Activated CD4-positive, alpha-beta memory T cell treated with anti-CD3 and anti-CD28 coated beads for 36 hours (primary cell): ENCODE results near the gene SLC39A11. TPM values are rescaled to one million over a fixed set of nuclear protein-coding genes. Genes with fewer than 3 reads are reported as not detected.
A peak's percentile ranks its signal among the peaks of the same experiment; 100 is the strongest.
"Not testable (repeated sequence)": the region's sequence is repeated elsewhere in the genome, so short reads cannot be mapped to it uniquely, and the experiment has no call there.

Experiments used
- CTCF ChIA-PET: fragments of 350-600 bp; sonication (Branson Sonifier 250); formaldehyde crosslinking; loops from one replicate; lab custom pipeline; 2021; ENCODE audit warnings: antibody characterized with exemption, inconsistent platforms; lab: Charles Lee
- POLR2A ChIA-PET: fragments of 350-600 bp; sonication (Branson Sonifier 250); formaldehyde crosslinking; loops from one replicate; lab custom pipeline; 2021; ENCODE audit warnings: antibody characterized with exemption; lab: Charles Lee
- DNase-seq: peaks from one replicate; pipeline ENCODE4 v3.0.0-alpha.2; 2020
- H3K27ac Mint-ChIP-seq: one replicate; pipeline ENCODE4 v1.8.0; 2021; ENCODE audit warnings: mixed read lengths
- H3K27me3 Mint-ChIP-seq: one replicate; pipeline ENCODE4 v1.8.0; 2021; ENCODE audit warnings: mixed read lengths
- H3K36me3 Mint-ChIP-seq: one replicate; pipeline ENCODE4 v1.8.0; 2021; ENCODE audit warnings: mixed read lengths
- H3K4me1 Mint-ChIP-seq: one replicate; pipeline ENCODE4 v1.8.0; 2021; ENCODE audit warnings: low read depth, mixed read lengths
- H3K4me3 Mint-ChIP-seq: one replicate; pipeline ENCODE4 v1.8.0; 2021; ENCODE audit warnings: mild to moderate bottlenecking, mixed read lengths
- H3K9me3 Mint-ChIP-seq: one replicate; pipeline ENCODE4 v1.8.0; 2021; ENCODE audit warnings: mixed read lengths
- intact Hi-C: fragments of 100-400 bp; cut with micrococcal nuclease; formaldehyde crosslinking; loops from one replicate; pipeline ENCODE4 v1.15.1; 2023
- total RNA-seq, 2 experiments: library from RNA; stranded (reverse); gene quantifications; one replicate each; pipeline ENCODE4 v1.2.3, GENCODE V29; 2021

SLC39A11 gene
- total RNA-seq, 2 experiments from 2014 or later = 14.9 to 15.2 TPM

DNA sequence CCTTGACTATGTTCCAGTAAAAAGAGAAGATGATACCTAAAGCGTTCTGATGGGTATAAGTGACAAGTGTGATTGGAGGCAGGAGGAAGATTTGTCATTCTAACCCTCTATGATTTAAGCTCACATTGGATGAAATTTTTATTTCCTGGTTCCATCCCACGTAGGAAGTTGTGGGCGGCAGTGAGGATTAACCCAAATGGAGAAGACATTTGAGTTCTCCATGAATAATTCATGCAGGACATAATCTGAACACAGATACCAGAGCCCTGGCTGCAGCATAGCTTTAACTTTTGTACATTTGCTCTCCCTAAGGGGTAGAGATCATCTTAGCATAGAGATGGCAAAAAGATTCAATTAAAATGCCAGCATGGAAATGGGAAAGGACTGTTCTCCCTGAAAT lies 146.3 kb downstream of the SLC39A11 start:
- H3K9me3 Mint-ChIP-seq = no peaks in the 10 kb centered on the region
- intact Hi-C loops = no loop called here
- no peak for DNase-seq
- ChIA-PET POLR2A (no interaction called here), CTCF (no interaction called here)
- no peaks in the 10 kb centered on the region for H3K4me1 Mint-ChIP-seq
- H3K36me3 Mint-ChIP-seq = peaks cover 11% of the 10 kb centered on the region
- no peak overlapping the region for H3K4me3 Mint-ChIP-seq
- no peak overlapping the region for H3K27ac Mint-ChIP-seq
- no peaks in the 10 kb centered on the region for H3K27me3 Mint-ChIP-seq

GRCh38 chr17:72945473-72945872 lies 147.0 kb downstream of the SLC39A11 start:
- no peak for DNase-seq
- H3K4me3 Mint-ChIP-seq = no peak overlapping the region
- intact Hi-C loops = no loop called here
- H3K27me3 Mint-ChIP-seq = no peaks in the 10 kb centered on the region
- peaks cover 13% of the 10 kb centered on the region for H3K36me3 Mint-ChIP-seq
- no peak overlapping the region for H3K27ac Mint-ChIP-seq
- H3K9me3 Mint-ChIP-seq = no peaks in the 10 kb centered on the region
- H3K4me1 Mint-ChIP-seq = no peaks in the 10 kb centered on the region
- POLR2A ChIA-PET = no interaction called here
- CTCF ChIA-PET = interaction anchor here (1.3 kb wide), 1 partner anchor 41 kb away, joined by 3 read pairs; no protein-coding TSS in a partner anchor

DNA sequence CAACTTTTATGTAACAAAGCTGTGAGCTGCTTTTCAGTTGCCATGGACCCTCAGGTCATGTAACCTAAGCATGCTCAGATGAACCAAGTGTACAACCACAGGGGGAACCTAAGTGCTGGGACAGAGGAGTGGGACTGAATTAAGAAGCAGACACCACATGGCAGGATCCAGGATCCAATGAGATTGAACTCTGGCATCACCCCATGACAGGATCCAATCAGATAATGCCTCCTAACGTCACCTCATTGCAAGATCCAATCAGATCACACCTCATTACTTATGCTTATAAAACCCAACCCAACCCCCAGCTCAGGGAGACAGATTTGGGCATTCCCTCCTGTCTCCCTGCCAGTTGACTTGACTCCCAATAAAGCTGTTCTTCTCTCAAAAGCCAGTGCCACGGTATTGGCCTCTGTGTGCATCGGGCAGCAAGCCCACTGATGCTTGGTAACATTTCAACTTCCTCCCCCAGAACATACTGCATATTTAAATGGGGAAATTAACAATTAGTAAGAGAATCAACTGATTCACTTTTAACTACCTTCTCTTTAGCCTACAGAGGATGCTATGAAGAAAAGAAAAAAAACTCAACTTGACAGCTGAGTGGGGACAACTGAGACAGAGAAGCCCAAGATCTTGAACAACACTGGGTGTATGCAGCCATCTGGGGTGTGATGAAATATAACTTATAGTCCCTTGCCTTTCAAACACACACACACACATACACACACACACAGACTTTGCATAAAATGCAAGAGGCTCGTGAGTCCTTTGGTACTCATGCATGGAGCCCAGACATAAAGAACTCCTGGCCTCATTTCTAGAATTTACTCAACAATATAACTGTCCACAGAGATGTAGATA lies 148.4 kb downstream of the SLC39A11 start:
- no peak overlapping the region for H3K4me3 Mint-ChIP-seq
- no peaks in the 10 kb centered on the region for H3K9me3 Mint-ChIP-seq
- no peak overlapping the region for H3K27ac Mint-ChIP-seq
- DNase-seq = no peak
- intact Hi-C loops = no loop called here
- ChIA-PET POLR2A (no interaction called here), CTCF (interaction anchor here (0.6 to 1.3 kb wide), 2 partner anchors 42 kb away, joined by 3 read pairs; no protein-coding TSS in a partner anchor)
- H3K27me3 Mint-ChIP-seq = no peaks in the 10 kb centered on the region
- no peaks in the 10 kb centered on the region for H3K4me1 Mint-ChIP-seq
- peaks cover 13% of the 10 kb centered on the region for H3K36me3 Mint-ChIP-seq

- no peak overlapping the region for H3K4me3 Mint-ChIP-seq
- no peaks in the 10 kb centered on the region for H3K27me3 Mint-ChIP-seq
- POLR2A ChIA-PET = no interaction called here
- peaks cover 12% of the 10 kb centered on the region for H3K36me3 Mint-ChIP-seq
- H3K9me3 Mint-ChIP-seq = no peaks in the 10 kb centered on the region
- CTCF ChIA-PET = no interaction called here
- DNase-seq = no peak
- intact Hi-C loops = no loop called here
- H3K4me1 Mint-ChIP-seq = no peaks in the 10 kb centered on the region
- no peak overlapping the region for H3K27ac Mint-ChIP-seq
Measured at GRCh38 chr17:72942579-72942978, 149.9 kb downstream of the SLC39A11 start.

DNA sequence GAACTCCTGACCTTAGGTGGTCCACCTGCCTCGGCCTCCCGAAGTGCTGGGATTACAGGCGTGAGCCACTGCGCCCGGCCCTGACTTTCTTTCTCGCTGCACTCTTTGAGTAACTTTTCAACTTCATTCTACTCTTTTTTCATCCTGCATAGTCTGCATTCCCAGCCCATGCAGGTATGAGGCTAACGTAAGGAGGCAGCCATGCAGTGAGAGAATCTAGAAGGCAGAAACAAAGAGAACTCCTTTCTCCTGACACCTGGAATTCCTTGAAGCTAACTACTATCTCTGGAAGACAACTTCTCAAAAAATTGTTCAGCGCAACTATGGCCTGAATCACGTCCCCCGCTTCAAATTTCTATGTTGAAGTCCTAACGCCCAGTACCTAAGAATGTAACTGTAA lies 152.0 kb downstream of the SLC39A11 start:
- intact Hi-C loops = no loop called here
- ChIA-PET POLR2A (interaction anchor here (0.6 kb wide), 1 partner anchor 114 kb away, joined by 4 read pairs; no protein-coding TSS in a partner anchor), CTCF (no interaction called here)
- H3K27ac Mint-ChIP-seq = no peak overlapping the region
- no peak for DNase-seq
- no peaks in the 10 kb centered on the region for H3K27me3 Mint-ChIP-seq
- peaks cover 7% of the 10 kb centered on the region for H3K36me3 Mint-ChIP-seq
- H3K4me3 Mint-ChIP-seq = no peak overlapping the region
- H3K9me3 Mint-ChIP-seq = no peaks in the 10 kb centered on the region
- no peaks in the 10 kb centered on the region for H3K4me1 Mint-ChIP-seq

- no peak overlapping the region for H3K27ac Mint-ChIP-seq
- H3K4me3 Mint-ChIP-seq = no peak overlapping the region
- no peaks in the 10 kb centered on the region for H3K9me3 Mint-ChIP-seq
- no peak for DNase-seq
- H3K4me1 Mint-ChIP-seq = no peaks in the 10 kb centered on the region
- no peaks in the 10 kb centered on the region for H3K27me3 Mint-ChIP-seq
- intact Hi-C loops = no loop called here
- peaks cover 7% of the 10 kb centered on the region for H3K36me3 Mint-ChIP-seq
- ChIA-PET CTCF (no interaction called here), POLR2A (interaction anchor here (0.7 kb wide), 1 partner anchor 358 kb away, joined by 3 read pairs; no protein-coding TSS in a partner anchor)
Measured at GRCh38 chr17:72938482-72938881, 154.0 kb downstream of the SLC39A11 start.

GRCh38 chr17:72937707-72938106 lies 154.8 kb downstream of the SLC39A11 start:
- intact Hi-C loops = no loop called here
- H3K4me3 Mint-ChIP-seq = no peak overlapping the region
- H3K27me3 Mint-ChIP-seq = no peaks in the 10 kb centered on the region
- H3K36me3 Mint-ChIP-seq = peaks cover 6% of the 10 kb centered on the region
- no peak for DNase-seq
- peaks cover 3% of the 10 kb centered on the region for H3K4me1 Mint-ChIP-seq
- no peaks in the 10 kb centered on the region for H3K9me3 Mint-ChIP-seq
- H3K27ac Mint-ChIP-seq = no peak overlapping the region
- ChIA-PET CTCF (no interaction called here), POLR2A (no interaction called here)

DNA sequence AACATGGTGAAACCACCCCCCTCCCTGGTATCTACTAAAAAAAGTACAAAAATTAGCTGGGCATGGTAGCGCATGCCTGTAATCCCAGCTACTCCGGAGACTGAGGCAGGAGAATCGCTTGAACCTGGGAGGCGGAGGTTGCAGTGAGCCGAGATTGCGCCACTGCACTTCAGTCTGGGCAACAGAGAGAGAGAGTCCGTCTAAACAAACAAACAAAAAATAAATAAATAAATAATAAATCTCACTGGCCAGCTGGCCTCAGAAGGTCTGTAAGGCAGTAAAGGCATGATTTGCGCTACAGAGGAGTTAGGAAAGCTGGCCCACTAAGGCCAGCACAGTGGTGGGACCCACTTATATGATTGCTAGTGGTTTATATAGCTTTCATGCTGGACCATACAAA lies 155.2 kb downstream of the SLC39A11 start:
- CTCF ChIA-PET, H3K9me3 Mint-ChIP-seq, H3K27me3 Mint-ChIP-seq, POLR2A ChIA-PET, DNase-seq, H3K4me1 Mint-ChIP-seq, intact Hi-C loops, H3K36me3 Mint-ChIP-seq, H3K4me3 Mint-ChIP-seq, H3K27ac Mint-ChIP-seq: not testable (repeated sequence)

DNA sequence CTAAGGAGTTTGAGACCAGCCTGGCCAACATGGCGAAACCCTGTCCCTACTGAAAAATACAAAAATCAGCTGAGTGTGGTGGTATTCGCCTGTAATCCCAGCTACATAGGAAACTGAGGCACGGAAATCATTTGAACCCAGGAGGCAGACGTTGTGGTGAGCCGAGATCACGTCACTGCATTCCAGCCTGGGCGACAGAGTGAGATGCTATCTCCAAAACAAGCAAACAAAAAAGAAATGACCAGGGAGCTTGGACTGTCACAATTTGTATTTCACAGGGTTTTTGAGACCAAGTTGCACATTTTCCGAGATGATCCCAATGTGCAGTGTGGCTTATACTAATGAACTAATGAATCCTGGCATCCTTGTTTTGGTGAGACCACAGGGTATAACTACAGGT lies 156.5 kb downstream of the SLC39A11 start:
- peaks cover 18% of the 10 kb centered on the region for H3K4me1 Mint-ChIP-seq
- DNase-seq = no peak
- ChIA-PET POLR2A (no interaction called here), CTCF (interaction anchor here (0.8 kb wide), 1 partner anchor 50 kb away, joined by 3 read pairs; no protein-coding TSS in a partner anchor)
- H3K36me3 Mint-ChIP-seq = peaks cover 4% of the 10 kb centered on the region
- no peaks in the 10 kb centered on the region for H3K9me3 Mint-ChIP-seq
- no peaks in the 10 kb centered on the region for H3K27me3 Mint-ChIP-seq
- H3K4me3 Mint-ChIP-seq = no peak overlapping the region
- no peak overlapping the region for H3K27ac Mint-ChIP-seq
- intact Hi-C loops = no loop called here

GRCh38 chr17:72934927-72935326 lies 157.6 kb downstream of the SLC39A11 start:
- intact Hi-C loops = loop anchor here (5.0 kb wide), 1 partner anchor 208 kb away; no protein-coding TSS in a partner anchor
- no peaks in the 10 kb centered on the region for H3K9me3 Mint-ChIP-seq
- peaks cover 2% of the 10 kb centered on the region for H3K36me3 Mint-ChIP-seq
- ChIA-PET CTCF (interaction anchor here (0.8 kb wide), 1 partner anchor 51 kb away, joined by 3 read pairs; no protein-coding TSS in a partner anchor), POLR2A (no interaction called here)
- H3K27me3 Mint-ChIP-seq = no peaks in the 10 kb centered on the region
- H3K4me3 Mint-ChIP-seq = no peak overlapping the region
- no peak overlapping the region for H3K27ac Mint-ChIP-seq
- no peak for DNase-seq
- H3K4me1 Mint-ChIP-seq = peaks cover 21% of the 10 kb centered on the region

DNA sequence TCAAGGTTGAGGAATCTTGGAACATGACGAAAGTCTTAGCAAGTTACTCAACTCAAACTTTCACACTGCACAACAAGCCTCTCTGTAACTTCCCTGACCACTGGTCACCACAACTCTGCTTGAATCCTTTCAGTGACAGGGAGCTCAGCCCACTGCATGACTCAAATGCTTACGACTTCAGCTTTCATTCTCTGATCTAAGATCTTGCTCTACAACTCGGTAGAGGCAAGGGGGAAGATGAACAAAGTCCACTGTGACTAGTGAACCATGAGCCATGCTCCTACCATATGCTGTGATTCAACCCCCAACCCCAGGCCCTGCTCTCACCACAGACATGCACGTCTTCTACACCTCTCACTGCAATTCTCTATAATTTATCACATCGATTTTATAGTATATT lies 160.9 kb downstream of the SLC39A11 start:
- Mint-ChIP-seq H3K27me3 (no peaks in the 10 kb centered on the region), H3K4me3 (no peak overlapping the region), H3K36me3 (peaks cover 2% of the 10 kb centered on the region), H3K27ac (no peak overlapping the region), H3K4me1 (peaks cover 21% of the 10 kb centered on the region), H3K9me3 (no peaks in the 10 kb centered on the region)
- CTCF ChIA-PET = interaction anchor here (1.0 kb wide), 1 partner anchor 54 kb away, joined by 3 read pairs; no protein-coding TSS in a partner anchor
- POLR2A ChIA-PET = no interaction called here
- peak; percentile 26 for DNase-seq
- intact Hi-C loops = loop anchor here (5.0 kb wide), 1 partner anchor 204 kb away; no protein-coding TSS in a partner anchor

DNA sequence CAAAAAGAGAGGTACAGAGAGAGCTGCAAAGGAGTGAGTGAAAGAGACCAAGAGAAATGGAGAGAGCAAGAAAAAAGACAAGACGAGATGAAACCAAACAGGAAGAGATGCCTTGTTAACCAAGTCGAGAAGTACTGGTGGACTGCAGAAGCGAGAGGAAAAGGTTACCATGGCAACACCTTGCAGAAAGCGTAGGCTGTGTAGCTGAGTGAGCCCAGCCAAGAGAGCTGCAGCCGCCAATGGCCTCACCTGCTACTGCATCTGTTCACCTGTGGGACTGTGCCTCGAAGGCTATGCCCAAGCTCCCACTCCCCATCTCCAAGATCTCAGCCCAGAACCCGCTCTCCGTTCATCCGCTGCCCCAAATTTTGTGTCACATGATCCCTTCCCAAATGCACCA lies 161.3 kb downstream of the SLC39A11 start:
- POLR2A ChIA-PET = no interaction called here
- intact Hi-C loops = loop anchor here (5.0 kb wide), 1 partner anchor 204 kb away; no protein-coding TSS in a partner anchor
- H3K4me1 Mint-ChIP-seq = peaks cover 21% of the 10 kb centered on the region
- peak; percentile 40 for DNase-seq
- H3K36me3 Mint-ChIP-seq = peaks cover 2% of the 10 kb centered on the region
- no peaks in the 10 kb centered on the region for H3K27me3 Mint-ChIP-seq
- H3K4me3 Mint-ChIP-seq = no peak overlapping the region
- CTCF ChIA-PET = no interaction called here
- H3K27ac Mint-ChIP-seq = no peak overlapping the region
- H3K9me3 Mint-ChIP-seq = no peaks in the 10 kb centered on the region
